ENCODE measurements around the gene KCNIP1.

The KCNIP1 gene

DNA sequence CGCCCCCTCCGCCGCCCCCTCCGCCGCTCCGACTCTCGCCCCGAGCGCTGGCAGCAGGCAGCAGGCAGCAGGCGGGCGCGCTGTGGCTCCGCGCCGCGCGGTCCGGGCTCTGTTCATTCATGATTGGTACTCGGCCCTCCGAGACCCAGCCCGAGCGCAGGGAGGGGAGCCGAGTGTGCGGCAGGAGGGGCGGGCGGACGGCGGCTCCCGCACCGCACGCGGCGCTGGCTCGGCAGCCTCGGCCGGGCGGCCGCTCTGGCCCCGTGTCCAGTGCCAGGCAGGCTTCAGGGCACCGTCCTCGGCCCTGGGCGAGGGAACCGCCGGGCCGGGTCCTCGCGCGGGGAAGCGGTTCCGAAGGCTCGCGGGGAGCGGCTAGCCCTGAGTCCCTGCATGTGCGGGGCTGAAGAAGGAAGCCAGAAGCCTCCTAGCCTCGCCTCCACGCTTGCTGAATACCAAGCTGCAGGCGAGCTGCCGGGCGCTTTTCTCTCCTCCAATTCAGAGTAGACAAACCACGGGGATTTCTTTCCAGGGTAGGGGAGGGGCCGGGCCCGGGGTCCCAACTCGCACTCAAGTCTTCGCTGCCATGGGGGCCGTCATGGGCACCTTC lies at the start of gene KCNIP1:
Gene KCNIP1, plus strand, starts transcription at position 31 of the 607 bp plus-strand sequence.
- DNase-seq (ENCODE audit: low spot score): no peak

DNA sequence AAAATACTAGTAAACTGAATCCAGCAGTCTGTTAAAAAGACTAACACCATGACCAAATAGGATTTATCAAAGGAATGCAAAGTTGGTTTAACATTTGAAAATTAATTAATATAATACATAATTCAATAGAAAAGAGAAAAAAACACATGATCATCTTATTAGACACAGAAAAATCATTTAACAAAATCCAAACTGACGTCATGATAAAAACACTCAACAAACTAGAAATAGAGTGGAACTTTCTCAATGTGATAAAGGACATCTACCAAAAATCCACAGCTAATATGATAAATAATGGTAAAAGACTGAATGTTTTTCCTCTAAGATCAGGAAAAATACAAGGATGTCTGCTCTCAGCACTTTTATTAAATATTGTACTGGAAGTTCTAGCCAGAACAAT lies 40.4 kb upstream of the KCNIP1 start:
- DNase-seq (ENCODE audit: low spot score): no peak

- no peak for DNase-seq (ENCODE audit: low spot score)
Observed at GRCh38 chr5:170464280-170465127, 39.3 kb upstream of the KCNIP1 start.

GRCh38 chr5:170466553-170466952 lies 37.3 kb upstream of the KCNIP1 start:
- no peak for DNase-seq (ENCODE audit: low spot score)

DNA sequence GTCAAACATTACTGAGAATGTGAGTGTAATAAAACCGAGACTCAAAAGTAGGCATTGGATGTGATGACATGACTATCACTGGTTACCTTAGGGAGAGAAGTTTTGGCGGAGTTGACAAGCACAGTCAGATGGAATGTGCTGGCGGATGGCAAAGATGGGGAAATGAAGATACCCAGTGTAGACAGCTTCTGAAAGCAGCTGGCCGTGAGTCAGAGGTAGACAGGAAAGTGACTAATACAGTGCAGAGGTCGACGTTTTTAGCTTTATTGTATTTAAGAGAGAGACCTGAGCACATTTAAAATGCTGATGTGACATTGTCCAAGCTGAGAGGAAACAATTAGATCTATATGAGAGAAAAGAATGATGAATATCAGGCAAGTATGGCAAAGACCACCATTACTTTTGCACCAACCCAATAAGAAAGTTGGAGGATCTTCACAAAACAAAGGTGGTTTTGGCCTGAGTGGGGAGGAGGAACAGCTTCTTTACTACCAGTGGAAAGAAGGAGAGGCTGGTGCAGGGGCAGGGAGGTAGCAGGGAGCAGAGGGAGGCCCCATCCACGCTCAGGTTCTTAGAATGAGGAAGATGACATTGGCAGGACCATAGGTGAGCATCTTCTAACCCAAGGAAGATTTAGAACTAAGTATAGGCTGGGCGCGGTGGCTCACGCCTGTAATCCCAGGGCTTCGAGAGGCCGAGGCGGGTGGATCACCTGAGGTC lies 36.7 kb upstream of the KCNIP1 start:
- no peak for DNase-seq (ENCODE audit: low spot score)

GRCh38 chr5:170468633-170469285 lies 35.1 kb upstream of the KCNIP1 start:
- no peak for DNase-seq (ENCODE audit: low spot score)

- no peak for DNase-seq (ENCODE audit: low spot score)
Observed at GRCh38 chr5:170469414-170469813, 34.4 kb upstream of the KCNIP1 start.

- no peak for DNase-seq (ENCODE audit: low spot score)
Observed at GRCh38 chr5:170470275-170470674, 33.5 kb upstream of the KCNIP1 start.

GRCh38 chr5:170470808-170471404 lies 32.9 kb upstream of the KCNIP1 start:
- DNase-seq (ENCODE audit: low spot score): no peak

DNA sequence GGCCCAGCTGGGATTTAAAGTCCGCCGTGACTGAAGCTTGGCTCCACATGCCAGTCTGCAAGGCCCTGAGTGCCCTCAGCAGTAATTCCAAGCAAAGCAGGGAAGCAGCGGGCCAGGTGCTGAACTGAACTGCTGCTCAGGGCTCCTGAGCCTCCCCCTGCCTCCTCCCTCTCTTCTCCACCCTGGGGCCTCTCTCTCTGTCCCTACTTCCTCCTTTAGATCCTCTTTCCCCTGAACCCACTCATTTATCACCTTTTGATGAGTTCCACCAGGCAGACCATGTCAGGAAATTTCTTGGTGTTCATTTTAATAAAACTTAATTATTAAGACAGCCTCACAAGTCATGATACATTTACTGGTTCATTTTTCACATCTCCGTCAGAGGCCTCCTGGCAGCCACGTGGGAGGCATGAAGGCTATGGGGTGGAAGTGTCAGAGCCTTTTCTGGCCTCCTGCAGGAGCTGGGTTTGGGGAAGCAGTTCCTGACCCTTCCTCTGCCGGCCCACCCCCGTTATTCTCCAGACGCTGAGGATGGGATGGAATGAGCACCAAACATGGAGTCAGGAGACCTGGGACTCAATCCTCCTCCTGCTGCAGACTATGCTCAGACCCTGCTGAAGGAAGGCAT lies 32.2 kb upstream of the KCNIP1 start:
- DNase-seq (ENCODE audit: low spot score): no peak

GRCh38 chr5:170473642-170474041 lies 30.2 kb upstream of the KCNIP1 start:
- DNase-seq (ENCODE audit: low spot score): no peak

- DNase-seq (ENCODE audit: low spot score): no peak
Observed at GRCh38 chr5:170474489-170475274, 29.1 kb upstream of the KCNIP1 start.

- no peak for DNase-seq (ENCODE audit: low spot score)
Observed at GRCh38 chr5:170475294-170476000, 28.4 kb upstream of the KCNIP1 start.

DNA sequence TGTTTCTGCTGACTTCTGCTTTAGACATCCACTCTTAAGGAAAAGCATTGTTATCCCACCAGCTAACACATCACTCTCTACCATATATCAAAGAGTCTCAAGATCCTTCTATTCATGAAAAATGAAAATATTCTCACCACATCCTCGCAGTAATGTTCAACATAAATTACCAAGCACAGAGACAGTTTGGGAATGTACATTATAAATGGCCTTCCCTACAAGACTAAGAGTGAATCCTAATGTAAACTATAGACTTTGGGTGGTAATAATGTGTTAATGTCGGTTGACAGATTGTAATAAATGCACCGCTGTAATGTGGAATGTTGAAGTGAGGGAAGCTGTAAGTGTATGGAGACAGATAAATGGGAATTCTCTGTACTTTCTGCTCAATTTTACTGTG lies 27.1 kb upstream of the KCNIP1 start:
- DNase-seq (ENCODE audit: low spot score): no peak

DNA sequence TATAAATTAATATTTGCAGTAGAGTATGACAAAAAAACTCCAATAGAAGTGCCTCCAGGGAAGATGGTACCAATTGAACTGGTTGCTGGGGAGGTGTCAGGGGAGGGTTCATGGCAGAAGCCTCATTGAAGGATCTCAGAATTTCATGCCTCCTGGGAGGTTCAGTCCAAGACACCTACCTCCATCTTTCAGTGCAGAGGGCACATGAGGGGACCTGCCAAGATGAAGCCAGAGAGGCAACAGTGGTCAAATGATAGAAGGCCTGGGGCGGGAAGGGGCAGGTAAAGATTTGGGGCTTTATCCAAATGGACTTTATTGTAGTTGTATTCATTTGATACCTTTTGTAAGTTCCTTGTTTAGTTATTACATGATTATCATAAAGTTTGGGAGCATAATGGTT lies 25.9 kb upstream of the KCNIP1 start:
- DNase-seq (ENCODE audit: low spot score): no peak

- no peak for DNase-seq (ENCODE audit: low spot score)
Observed at GRCh38 chr5:170478306-170478705, 25.5 kb upstream of the KCNIP1 start.

DNA sequence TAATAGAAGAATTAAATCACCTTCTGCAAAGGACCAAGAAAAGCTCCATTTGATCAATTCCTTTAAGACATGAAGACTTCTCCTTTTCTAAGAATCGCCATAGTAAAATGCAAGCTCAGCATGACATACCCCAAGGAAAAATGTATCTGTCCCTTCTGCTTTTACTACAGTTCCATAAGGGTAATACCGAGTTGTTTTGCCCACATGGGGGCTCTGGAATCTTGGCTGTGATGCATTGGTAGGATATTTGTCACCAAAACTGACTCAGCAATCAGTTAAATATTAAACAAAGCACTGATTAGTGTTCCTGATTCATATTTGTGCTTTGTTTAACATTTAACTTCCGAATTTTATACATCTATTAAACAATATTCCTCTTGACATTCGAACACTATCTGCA lies 24.3 kb upstream of the KCNIP1 start:
- DNase-seq (ENCODE audit: low spot score): no peak

DNA sequence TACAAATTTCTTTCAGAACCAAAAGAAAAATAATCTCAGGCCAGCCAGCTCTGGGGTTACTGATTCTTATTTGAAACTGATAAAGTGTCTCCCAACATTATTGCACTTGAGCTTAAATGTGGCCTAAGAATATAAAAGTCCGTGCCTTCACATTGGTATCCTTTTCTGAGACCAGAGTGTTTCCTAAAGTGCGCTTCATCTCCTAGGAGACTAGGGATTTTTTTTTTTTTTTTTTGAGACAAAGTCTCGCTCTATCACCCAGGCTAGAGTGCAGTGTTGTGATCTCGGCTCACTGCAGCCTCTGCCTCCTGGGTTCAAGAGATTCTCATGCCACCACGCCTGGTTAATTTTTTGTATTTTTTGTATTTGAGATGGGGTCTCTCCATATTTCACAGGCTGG lies 23.6 kb upstream of the KCNIP1 start:
- no peak for DNase-seq (ENCODE audit: low spot score)

DNA sequence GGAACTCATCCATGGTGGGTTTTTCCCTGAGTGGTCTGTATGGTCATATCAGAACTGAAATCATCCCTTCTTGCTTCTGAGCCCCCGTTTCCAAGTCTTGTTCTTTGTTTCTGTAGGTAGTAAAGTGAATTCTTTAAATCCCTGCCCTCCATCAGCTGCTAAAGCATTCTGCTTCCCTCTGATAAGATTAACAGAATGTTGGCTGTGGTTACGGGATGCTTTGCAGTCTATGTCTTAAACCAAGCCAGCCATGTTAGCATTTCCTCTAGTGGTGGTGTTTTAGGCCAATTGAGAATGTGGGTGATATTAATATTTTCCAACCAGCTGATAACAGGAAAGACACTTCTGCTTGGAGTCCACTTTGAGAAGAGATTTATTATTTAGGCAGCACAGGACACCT lies 22.0 kb upstream of the KCNIP1 start:
- no peak for DNase-seq (ENCODE audit: low spot score)

- no peak for DNase-seq (ENCODE audit: low spot score)
Observed at GRCh38 chr5:170482511-170482910, 21.3 kb upstream of the KCNIP1 start.
